H1 (cell line): ENCODE results near the gene VIM. TPM values are rescaled to one million over a fixed set of nuclear protein-coding genes. Genes with fewer than 3 reads are reported as not detected.

ENCODE experiments used
- ATF3 ChIP-seq: IDR thresholded peaks from 2 replicates; pipeline ENCODE4 v1.6.1; 2011; ENCODE audit warnings: low read depth, mild to moderate bottlenecking, low read length; ENCODE audit not compliant: insufficient read depth
- BACH1 ChIP-seq: IDR thresholded peaks from 2 replicates; pipeline ENCODE4 v1.6.1; 2012; ENCODE audit warnings: low read length, improper control_type of control experiment
- CEBPB ChIP-seq: IDR thresholded peaks from 2 replicates; pipeline ENCODE4 v1.6.1; 2012; ENCODE audit warnings: low read depth, low read length
- CHD1 ChIP-seq: IDR thresholded peaks from 2 replicates; pipeline ENCODE4 v1.6.1; 2012; ENCODE audit warnings: low read depth, low read length, improper control_type of control experiment
- CTBP2 ChIP-seq: IDR thresholded peaks from 2 replicates; pipeline ENCODE4 v1.7.0; 2011; ENCODE audit warnings: borderline replicate concordance, mild to moderate bottlenecking, moderate library complexity, mixed read lengths, low read length; ENCODE audit not compliant: insufficient read depth, insufficient read length
- CTCF ChIP-seq, 3 experiments: IDR thresholded peaks; 1 replicate in 2 of 3; 2 replicates in 1 of 3; pipeline versions ENCODE4 v1.5.1 to v1.6.1; 2011; ENCODE audit warnings: low read length in 3 of 3, mild to moderate bottlenecking in 3 of 3, inconsistent platforms in 2 of 3, low read depth in 1 of 3, moderate library complexity in 1 of 3; ENCODE audit not compliant: insufficient read depth in 1 of 3; ENCODE audit errors: control extremely low read depth in 1 of 3
- E2F6 ChIP-seq: IDR thresholded peaks from 2 replicates; pipeline ENCODE4 v1.6.1; 2012; ENCODE audit warnings: inconsistent platforms
- JUN ChIP-seq: IDR thresholded peaks from 2 replicates; pipeline ENCODE4 v1.6.1; 2011; ENCODE audit warnings: low read depth, mild to moderate bottlenecking, improper control_type of control experiment, low read length
- KDM5A ChIP-seq: fragments of 200-600 bp; IDR thresholded peaks from 2 replicates; pipeline ENCODE4 v1.7.1; 2012; ENCODE audit warnings: mild to moderate bottlenecking, low read length, inconsistent platforms, mixed read lengths
- MAFK ChIP-seq: IDR thresholded peaks from 2 replicates; pipeline ENCODE4 v1.6.1; 2012; ENCODE audit warnings: low read depth, mild to moderate bottlenecking, improper control_type of control experiment, low read length
- POLR2A ChIP-seq, 2 experiments: IDR thresholded peaks; 1 replicate in 1 of 2; 2 replicates in 1 of 2; pipeline ENCODE4 v1.6.1; 2011; ENCODE audit warnings: low read depth in 2 of 2, low read length in 2 of 2, mild to moderate bottlenecking in 2 of 2; ENCODE audit errors: control extremely low read depth in 1 of 2
- POU5F1 ChIP-seq: IDR thresholded peaks from 2 replicates; pipeline ENCODE4 v1.6.1; 2011; ENCODE audit warnings: low read depth, mild to moderate bottlenecking, low read length, moderate library complexity
- RNF2 ChIP-seq: fragments of 200-900, 300-1000 bp; sonication (generic); IDR thresholded peaks from 2 replicates; pipeline ENCODE4 v1.7.1; 2016; ENCODE audit warnings: borderline replicate concordance, low read depth, mild to moderate bottlenecking, antibody characterized with exemption, low read length; ENCODE audit not compliant: poor library complexity, severe bottlenecking; ENCODE audit errors: missing control alignments
- SAP30 ChIP-seq: fragments of 300-600 bp; sonication (generic); IDR thresholded peaks from 2 replicates; pipeline ENCODE4 v1.7.1; 2012; ENCODE audit warnings: low read length, moderate library complexity, mild to moderate bottlenecking, inconsistent platforms; ENCODE audit not compliant: insufficient read depth, insufficient replicate concordance
- SIRT6 ChIP-seq: IDR thresholded peaks from one replicate; pipeline ENCODE4 v1.7.1; 2012; ENCODE audit warnings: low read length, inconsistent platforms
- SP4 ChIP-seq: IDR thresholded peaks from 2 replicates; pipeline ENCODE4 v1.6.1; 2012; ENCODE audit warnings: low read length, inconsistent platforms
- TAF7 ChIP-seq: optimal IDR thresholded peaks from 2 replicates; pipeline ENCODE3; 2011; ENCODE audit warnings: low read depth, mild to moderate bottlenecking, inconsistent platforms, low read length, moderate library complexity, borderline replicate concordance
- TBP ChIP-seq: IDR thresholded peaks from 2 replicates; pipeline ENCODE4 v1.6.1; 2011; ENCODE audit warnings: low read depth, low read length, improper control_type of control experiment
- TCF12 ChIP-seq: IDR thresholded peaks from 2 replicates; pipeline ENCODE4 v1.6.1; 2011; ENCODE audit warnings: low read depth, mild to moderate bottlenecking, low read length
- TEAD4 ChIP-seq: IDR thresholded peaks from 2 replicates; pipeline ENCODE4 v1.6.1; 2012; ENCODE audit warnings: low read depth, low read length, inconsistent platforms, mixed read lengths
- YY1 ChIP-seq: IDR thresholded peaks from 2 replicates; pipeline ENCODE4 v1.6.1; 2011; ENCODE audit warnings: low read depth, mild to moderate bottlenecking, low read length
- polyA plus RNA-seq, 7 experiments: library from polyadenylated mRNA; depleted of rRNA in 3 of 7; stranded (reverse) in 5 of 7; unstranded in 2 of 7; fragments of >200 nt in 5 of 7; fragments of 200-250 nt in 2 of 7; gene quantifications; 1 replicate in 5 of 7; 2 replicates in 1 of 7; 4 replicates in 1 of 7; pipeline versions ENCODE4 v1.2.1 to v1.2.3, GENCODE V29; 2011 to 2013; ENCODE audit warnings: missing spikeins in 2 of 7, mixed read lengths in 2 of 7
- total RNA-seq: library from RNA; stranded (reverse); fragmentation: NEBNext Ultra II Directional; extraction: Animal tissue kit (Norgen Biotek cat#: 25700); gene quantifications from 2 replicates; pipeline ENCODE4 v1.2.1, GENCODE V29; 2021

Gene VIM
- total and polyA plus RNA-seq, 2 of the 8 experiments (the other 6 are each of a cell fraction or from before 2014, with no cell fraction given), result 347 to 372 TPM

- TF ChIP-seq ATF3, result no peak
- peak; percentile 65 for TF ChIP-seq TEAD4
- TF ChIP-seq POU5F1, result no peak
- TF ChIP-seq SP4, result peak; percentile 85
- peak; percentile 95 for TF ChIP-seq TAF7
- TF ChIP-seq SIRT6, result no peak
- TF ChIP-seq CTBP2, result peak; percentile 62
- no peak for TF ChIP-seq TCF12
- TF ChIP-seq RNF2, result no peak
- peak; percentile 66 for TF ChIP-seq E2F6
- peak; percentile 84 for TF ChIP-seq SAP30
- TF ChIP-seq YY1, result peak; percentile 69; the same call in 1 of the 2 replicates
- TF ChIP-seq CHD1, result no peak
- no peak for TF ChIP-seq CEBPB
- peak; percentile 55 to 80 for TF ChIP-seq POLR2A (IDR thresholded peaks at IDR 0.05; ENCODE audit: control extremely low read depth in 1 of 2, low read depth in 2 of 2, low read length in 2 of 2)
- no peak for TF ChIP-seq JUN
- TF ChIP-seq KDM5A, result peak; percentile 86
- no peak for TF ChIP-seq MAFK
- TF ChIP-seq BACH1, result peak; percentile 41; the same call in 1 of the 2 replicates
- no peak for TF ChIP-seq CTCF (IDR thresholded peaks at IDR 0.05; ENCODE audit: control extremely low read depth in 1 of 3, insufficient read depth in 1 of 3, low read depth in 1 of 3, low read length in 3 of 3)
- peak; percentile 90 for TF ChIP-seq TBP
These were observed 26.9 kb upstream of the VIM start, which contains the start of gene TRDMT1 (continued) for GRCh38 chr10:17200912-17201793.
